VCaP (cell line): Measurements from ENCODE around the gene TMEM259.

Experiments
- H3K27ac ChIP-seq: fragments of 450-650 bp; 2 replicates; pipeline ENCODE4 v1.5.1; 2017
- TF ChIP-seq, protein P1 (sequence below): fragments of 450-650 bp; conservative IDR thresholded peaks from 2 replicates; pipeline ENCODE4 v1.5.1; 2017; ENCODE audit warnings: mild to moderate bottlenecking, moderate library complexity

Gene TMEM259

GRCh38 chr19:998064-998463 is 22.9 kb downstream of the TMEM259 start:
- no peak overlapping the region for H3K27ac ChIP-seq
- TF ChIP-seq, protein P1, sequence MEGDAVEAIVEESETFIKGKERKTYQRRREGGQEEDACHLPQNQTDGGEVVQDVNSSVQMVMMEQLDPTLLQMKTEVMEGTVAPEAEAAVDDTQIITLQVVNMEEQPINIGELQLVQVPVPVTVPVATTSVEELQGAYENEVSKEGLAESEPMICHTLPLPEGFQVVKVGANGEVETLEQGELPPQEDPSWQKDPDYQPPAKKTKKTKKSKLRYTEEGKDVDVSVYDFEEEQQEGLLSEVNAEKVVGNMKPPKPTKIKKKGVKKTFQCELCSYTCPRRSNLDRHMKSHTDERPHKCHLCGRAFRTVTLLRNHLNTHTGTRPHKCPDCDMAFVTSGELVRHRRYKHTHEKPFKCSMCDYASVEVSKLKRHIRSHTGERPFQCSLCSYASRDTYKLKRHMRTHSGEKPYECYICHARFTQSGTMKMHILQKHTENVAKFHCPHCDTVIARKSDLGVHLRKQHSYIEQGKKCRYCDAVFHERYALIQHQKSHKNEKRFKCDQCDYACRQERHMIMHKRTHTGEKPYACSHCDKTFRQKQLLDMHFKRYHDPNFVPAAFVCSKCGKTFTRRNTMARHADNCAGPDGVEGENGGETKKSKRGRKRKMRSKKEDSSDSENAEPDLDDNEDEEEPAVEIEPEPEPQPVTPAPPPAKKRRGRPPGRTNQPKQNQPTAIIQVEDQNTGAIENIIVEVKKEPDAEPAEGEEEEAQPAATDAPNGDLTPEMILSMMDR = no peak

DNA sequence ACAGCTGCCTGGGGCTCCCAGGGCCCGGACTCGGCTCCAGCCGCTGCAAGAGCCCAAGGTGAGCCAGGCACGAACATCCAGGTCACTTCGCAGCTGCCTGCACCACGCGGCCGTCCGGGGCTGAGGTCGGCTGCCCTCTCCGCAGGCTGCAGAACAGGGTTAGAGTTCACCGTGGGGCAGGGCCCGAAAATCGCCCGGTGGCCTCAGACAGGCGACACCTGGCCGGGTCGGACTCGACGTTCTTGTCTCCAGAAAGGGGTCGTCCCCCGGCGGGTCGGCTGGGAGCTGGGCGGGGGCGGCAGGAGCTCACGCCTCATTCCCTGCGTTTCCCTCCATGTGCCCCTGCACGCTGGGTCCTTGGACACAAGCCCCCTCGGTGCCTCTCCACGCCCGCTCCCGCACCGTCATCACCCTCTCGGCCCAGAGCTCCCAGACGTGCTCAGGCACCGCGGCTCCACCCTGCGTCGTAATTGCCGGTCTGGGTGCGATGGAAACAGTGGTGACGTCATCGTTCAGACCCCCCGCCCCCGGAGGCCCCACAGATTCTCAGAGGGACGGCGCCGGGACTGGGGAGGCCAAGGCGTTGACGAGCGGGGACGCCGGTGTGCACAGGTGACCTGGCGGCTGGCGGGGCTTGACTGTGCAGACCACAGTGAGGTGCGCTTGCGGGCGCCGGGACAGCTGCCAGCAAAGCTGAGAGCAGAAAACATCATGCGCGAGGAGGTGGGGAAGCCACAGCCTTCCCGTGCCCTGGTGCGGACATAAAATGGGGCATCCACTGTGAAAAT is 24.7 kb downstream of the TMEM259 start:
- TF ChIP-seq, protein P1 = no peak
- H3K27ac ChIP-seq = no peak overlapping the region

DNA sequence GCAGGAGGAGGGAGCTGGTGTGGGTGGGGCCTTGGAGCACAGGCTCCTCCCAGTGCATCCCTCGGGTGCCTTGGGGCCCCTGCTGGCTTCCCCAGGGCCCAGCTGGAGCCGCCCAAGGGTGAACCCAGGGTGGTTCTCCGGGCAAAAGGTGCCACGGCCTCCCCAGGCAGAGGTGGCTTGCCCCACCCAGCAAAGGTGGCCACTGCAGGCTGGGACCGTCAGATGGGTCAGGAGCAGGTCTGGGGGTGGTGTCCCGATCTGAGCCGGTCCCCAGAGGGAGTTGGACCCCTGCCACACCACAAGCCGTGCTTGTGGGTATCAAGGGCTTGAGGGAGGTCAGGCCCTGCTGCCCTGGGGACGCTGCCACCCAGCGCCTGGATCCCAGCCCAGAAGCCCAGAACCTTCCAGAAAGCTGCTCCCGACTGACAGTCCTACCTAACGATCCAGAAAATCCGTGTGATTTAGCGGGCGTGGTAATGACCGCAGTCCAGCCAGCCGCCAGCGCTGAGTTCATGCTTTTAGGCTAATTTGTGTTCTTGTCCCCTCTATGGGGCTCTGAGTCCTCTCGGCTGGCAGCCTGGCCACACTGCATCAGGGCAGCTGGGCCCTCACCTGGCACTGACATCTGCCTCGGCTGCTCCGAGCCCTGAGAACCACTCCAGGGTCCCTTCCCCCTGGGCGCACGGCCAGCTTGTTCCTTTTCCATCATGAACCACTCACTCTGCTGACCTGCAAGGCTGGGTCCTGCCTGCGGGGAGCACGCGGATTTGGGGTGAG is 25.7 kb downstream of the TMEM259 start:
- TF ChIP-seq, protein P1 = no peak
- H3K27ac ChIP-seq = no peak overlapping the region

DNA sequence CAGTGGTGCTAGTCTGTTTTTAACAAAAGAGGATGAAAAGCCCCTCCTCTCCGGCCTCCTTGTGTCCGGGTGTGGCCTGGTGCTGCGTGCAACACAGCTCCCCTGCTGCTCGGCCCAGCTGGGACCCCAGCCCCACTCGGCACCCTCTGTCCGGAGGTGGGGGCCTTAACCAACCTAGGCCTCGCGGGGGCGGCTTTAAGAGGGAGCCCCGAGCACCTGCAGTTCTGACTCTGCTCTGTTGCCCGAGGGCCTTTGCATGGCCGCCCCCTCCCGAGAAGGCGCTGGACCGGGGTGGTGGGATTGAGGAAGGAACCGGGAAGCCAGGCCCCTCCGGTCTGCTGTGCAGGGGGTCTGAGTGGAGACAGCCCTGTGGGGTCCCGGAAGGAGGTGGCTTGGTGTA is 26.4 kb downstream of the TMEM259 start:
- TF ChIP-seq, protein P1 = no peak
- H3K27ac ChIP-seq = no peak overlapping the region

GRCh38 chr19:993831-994393 is 27.0 kb downstream of the TMEM259 start:
- TF ChIP-seq, protein P1 = no peak
- no peak overlapping the region for H3K27ac ChIP-seq

GRCh38 chr19:993361-993830 is 27.5 kb downstream of the TMEM259 start:
- TF ChIP-seq, protein P1 = no peak
- no peak overlapping the region for H3K27ac ChIP-seq

GRCh38 chr19:992670-993055 is 28.3 kb downstream of the TMEM259 start:
- no peak overlapping the region for H3K27ac ChIP-seq
- TF ChIP-seq, protein P1 = no peak
